Activated naive CD8-positive, alpha-beta T cell (primary cell): ENCODE measurements around the gene AMIGO1.
A peak's percentile ranks its signal among the peaks of the same experiment; 100 is the strongest.

ENCODE experiments used
- H3K27ac Mint-ChIP-seq: one replicate; pipeline ENCODE4 v1.8.0; 2021; ENCODE audit warnings: mixed read lengths
- H3K27me3 Mint-ChIP-seq: one replicate; pipeline ENCODE4 v1.8.0; 2021; ENCODE audit warnings: mixed read lengths
- H3K36me3 Mint-ChIP-seq: one replicate; pipeline ENCODE4 v1.8.0; 2021; ENCODE audit warnings: mixed read lengths
- H3K4me1 Mint-ChIP-seq: one replicate; pipeline ENCODE4 v1.8.0; 2021; ENCODE audit warnings: low read depth, mixed read lengths
- H3K4me3 Mint-ChIP-seq: one replicate; pipeline ENCODE4 v1.8.0; 2021; ENCODE audit warnings: mild to moderate bottlenecking, mixed read lengths
- H3K9me3 Mint-ChIP-seq: one replicate; pipeline ENCODE4 v1.8.0; 2021; ENCODE audit warnings: low read depth, mixed read lengths

AMIGO1 gene

GRCh38 chr1:109537450-109538178 is 28.1 kb upstream of the AMIGO1 start:
- Mint-ChIP-seq H3K27ac (no peak overlapping the region), H3K9me3 (no peaks in the 10 kb centered on the region), H3K27me3 (no peaks in the 10 kb centered on the region), H3K4me1 (peaks cover 2% of the 10 kb centered on the region), H3K4me3 (no peak overlapping the region), H3K36me3 (no peaks in the 10 kb centered on the region)

- Mint-ChIP-seq H3K4me1 (peaks cover 18% of the 10 kb centered on the region), H3K36me3 (no peaks in the 10 kb centered on the region), H3K9me3 (no peaks in the 10 kb centered on the region), H3K27me3 (no peaks in the 10 kb centered on the region), H3K27ac (no peak overlapping the region), H3K4me3 (no peak overlapping the region)
Measured at GRCh38 chr1:109535971-109536491, 26.5 kb upstream of the AMIGO1 start.

GRCh38 chr1:109535481-109535880 is 26.0 kb upstream of the AMIGO1 start:
- Mint-ChIP-seq H3K36me3 (no peaks in the 10 kb centered on the region), H3K27me3 (no peaks in the 10 kb centered on the region), H3K27ac (no peak overlapping the region), H3K4me1 (peaks cover 23% of the 10 kb centered on the region), H3K9me3 (no peaks in the 10 kb centered on the region), H3K4me3 (no peak overlapping the region)

- no peaks in the 10 kb centered on the region for H3K9me3 Mint-ChIP-seq
- H3K4me1 Mint-ChIP-seq, result peaks cover 33% of the 10 kb centered on the region
- H3K27me3 Mint-ChIP-seq, result no peaks in the 10 kb centered on the region
- H3K36me3 Mint-ChIP-seq, result no peaks in the 10 kb centered on the region
- no peak overlapping the region for H3K4me3 Mint-ChIP-seq
- H3K27ac Mint-ChIP-seq, result no peak overlapping the region
Measured at GRCh38 chr1:109534307-109534858, 24.9 kb upstream of the AMIGO1 start.

- peak overlapping the region; percentile 79 for H3K27ac Mint-ChIP-seq
- H3K4me3 Mint-ChIP-seq, result peak overlapping the region; percentile 82
- H3K27me3 Mint-ChIP-seq, result no peaks in the 10 kb centered on the region
- no peaks in the 10 kb centered on the region for H3K36me3 Mint-ChIP-seq
- peaks cover 33% of the 10 kb centered on the region for H3K4me1 Mint-ChIP-seq
- no peaks in the 10 kb centered on the region for H3K9me3 Mint-ChIP-seq
Measured at GRCh38 chr1:109532365-109533136, 23.0 kb upstream of the AMIGO1 start.

GRCh38 chr1:109531826-109532364 is 22.4 kb upstream of the AMIGO1 start:
- Mint-ChIP-seq H3K4me3 (peak overlapping the region; percentile 82), H3K4me1 (peaks cover 33% of the 10 kb centered on the region), H3K9me3 (no peaks in the 10 kb centered on the region), H3K27ac (peak overlapping the region; percentile 41), H3K36me3 (no peaks in the 10 kb centered on the region), H3K27me3 (no peaks in the 10 kb centered on the region)

GRCh38 chr1:109531380-109531779 is 21.9 kb upstream of the AMIGO1 start:
- Mint-ChIP-seq H3K4me3 (peak overlapping the region; percentile 38), H3K27me3 (no peaks in the 10 kb centered on the region), H3K4me1 (peaks cover 33% of the 10 kb centered on the region), H3K9me3 (no peaks in the 10 kb centered on the region), H3K27ac (peak overlapping the region; percentile 77), H3K36me3 (no peaks in the 10 kb centered on the region)

- no peaks in the 10 kb centered on the region for H3K27me3 Mint-ChIP-seq
- H3K27ac Mint-ChIP-seq, result peak overlapping the region; percentile 77
- peaks cover 33% of the 10 kb centered on the region for H3K4me1 Mint-ChIP-seq
- no peaks in the 10 kb centered on the region for H3K36me3 Mint-ChIP-seq
- H3K4me3 Mint-ChIP-seq, result peak overlapping the region; percentile 38
- no peaks in the 10 kb centered on the region for H3K9me3 Mint-ChIP-seq
Measured at GRCh38 chr1:109530457-109531087, 21.0 kb upstream of the AMIGO1 start.

GRCh38 chr1:109529881-109530456 is 20.4 kb upstream of the AMIGO1 start:
- Mint-ChIP-seq H3K27ac (no peak overlapping the region), H3K36me3 (no peaks in the 10 kb centered on the region), H3K27me3 (no peaks in the 10 kb centered on the region), H3K4me1 (peaks cover 33% of the 10 kb centered on the region), H3K4me3 (no peak overlapping the region), H3K9me3 (no peaks in the 10 kb centered on the region)

GRCh38 chr1:109528712-109529111 is 19.2 kb upstream of the AMIGO1 start:
- Mint-ChIP-seq H3K9me3 (no peaks in the 10 kb centered on the region), H3K36me3 (no peaks in the 10 kb centered on the region), H3K27me3 (no peaks in the 10 kb centered on the region), H3K4me3 (no peak overlapping the region), H3K4me1 (peaks cover 33% of the 10 kb centered on the region), H3K27ac (no peak overlapping the region)

GRCh38 chr1:109527846-109528695 is 18.5 kb upstream of the AMIGO1 start:
- H3K27me3 Mint-ChIP-seq, result no peaks in the 10 kb centered on the region
- no peak overlapping the region for H3K27ac Mint-ChIP-seq
- peaks cover 33% of the 10 kb centered on the region for H3K4me1 Mint-ChIP-seq
- no peak overlapping the region for H3K4me3 Mint-ChIP-seq
- H3K9me3 Mint-ChIP-seq, result no peaks in the 10 kb centered on the region
- H3K36me3 Mint-ChIP-seq, result no peaks in the 10 kb centered on the region

GRCh38 chr1:109527098-109527811 is 17.7 kb upstream of the AMIGO1 start:
- H3K36me3 Mint-ChIP-seq, result no peaks in the 10 kb centered on the region
- H3K27ac Mint-ChIP-seq, result no peak overlapping the region
- no peak overlapping the region for H3K4me3 Mint-ChIP-seq
- H3K27me3 Mint-ChIP-seq, result no peaks in the 10 kb centered on the region
- H3K4me1 Mint-ChIP-seq, result peaks cover 27% of the 10 kb centered on the region
- no peaks in the 10 kb centered on the region for H3K9me3 Mint-ChIP-seq

- no peak overlapping the region for H3K27ac Mint-ChIP-seq
- no peaks in the 10 kb centered on the region for H3K36me3 Mint-ChIP-seq
- peaks cover 1% of the 10 kb centered on the region for H3K4me1 Mint-ChIP-seq
- no peak overlapping the region for H3K4me3 Mint-ChIP-seq
- no peaks in the 10 kb centered on the region for H3K9me3 Mint-ChIP-seq
- H3K27me3 Mint-ChIP-seq, result no peaks in the 10 kb centered on the region
Measured at GRCh38 chr1:109523706-109524105, 14.2 kb upstream of the AMIGO1 start.
